K562 (cell line): ENCODE data around the gene IDH2. TPM values are rescaled to one million over a fixed set of nuclear protein-coding genes. Genes with fewer than 3 reads are reported as not detected.
A peak's percentile ranks its signal among the peaks of the same experiment; 100 is the strongest.

ENCODE experiments used
- ATAC-seq: fragments of 200-7000 bp; cut with Tn5 transposase; 3 replicates; pipeline ENCODE4 v1.9.1; 2020; ENCODE audit warnings: moderate library complexity
- BruUV-seq: library from RNA; stranded (reverse); fragments of 400-500 nt; replicated peaks from 2 replicates; lab custom pipeline; 2021; lab: Mats Ljungman, UMichigan
- CTCF ChIA-PET: fragments of 300-600 bp; formaldehyde crosslinking; extraction: SDS; loops from one replicate; lab custom pipeline; 2021; ENCODE audit warnings: low intra/inter-chr PET ratio; lab: Yijun Ruan, JAX
- POLR2A ChIA-PET: fragments of 300-600, 350-650 bp; sonication (Branson Sonifier 250); formaldehyde crosslinking; extraction: SDS; loops from one replicate; lab custom pipeline; 2021; ENCODE audit warnings: antibody characterized with exemption, inconsistent platforms; lab: Yijun Ruan, JAX
- DNase-seq, 4 experiments: peaks; one replicate each; pipeline versions ENCODE4 v3.0.0 to v3.0.0-alpha.2; 2011 to 2018; ENCODE audit warnings: low spot score in 3 of 4, mixed read lengths in 3 of 4; ENCODE audit errors: extremely low read depth in 1 of 4
- FAIRE-seq: peaks from 2 replicates; lab custom pipeline; 2011; peaks lifted over from hg19 to GRCh38; lab: Jason Lieb, UNC
- H2AFZ ChIP-seq: 2 replicates; pipeline ENCODE4 v1.6.0; 2011; ENCODE audit warnings: low read depth, low read length, control low read depth, inconsistent platforms
- H3K27ac ChIP-seq: fragments of 200-600 bp; 3 replicates; pipeline ENCODE4 v1.8.0; 2011; ENCODE audit warnings: low read depth, mild to moderate bottlenecking, control low read depth, inconsistent platforms, low read length, moderate library complexity, mixed read lengths; ENCODE audit errors: extremely low read depth
- H3K27me3 ChIP-seq, 2 experiments: fragments of 300-600 bp in 1 of 2; 2 replicates in 1 of 2; 3 replicates in 1 of 2; pipeline versions ENCODE4 v1.6.0 to v1.8.0; 2011; ENCODE audit warnings: inconsistent platforms in 2 of 2, low read length in 2 of 2, mild to moderate bottlenecking in 1 of 2, mixed read lengths in 1 of 2, moderate library complexity in 1 of 2; ENCODE audit not compliant: control insufficient read depth in 2 of 2, insufficient read depth in 2 of 2
- H3K36me3 ChIP-seq: fragments of 300-600 bp; 3 replicates; pipeline ENCODE4 v1.8.0; 2011; ENCODE audit warnings: mild to moderate bottlenecking, low read length, inconsistent platforms; ENCODE audit not compliant: control insufficient read depth, insufficient read depth
- H3K4me1 ChIP-seq, 2 experiments: fragments of 200-600 bp in 1 of 2; replicated peaks in 1 of 2; 2 replicates in 1 of 2; 3 replicates in 1 of 2; pipeline versions ENCODE4 v1.5.1 to v1.8.0; 2011; ENCODE audit warnings: inconsistent platforms in 2 of 2, low read length in 2 of 2, mild to moderate bottlenecking in 1 of 2, mixed read lengths in 1 of 2, moderate library complexity in 1 of 2; ENCODE audit not compliant: control insufficient read depth in 2 of 2, insufficient read depth in 2 of 2
- H3K4me2 ChIP-seq: 2 replicates; pipeline ENCODE4 v1.6.1; 2011; ENCODE audit warnings: low read length, control low read depth, inconsistent platforms, mixed read lengths; ENCODE audit not compliant: insufficient read depth
- H3K4me3 ChIP-seq: fragments of 200-600 bp; sonication (generic), shearing (Covaris generic); 2 replicates; pipeline ENCODE4 v1.5.1; 2016; ENCODE audit warnings: control low read depth, inconsistent platforms
- H3K79me2 ChIP-seq: fragments of 200-600 bp; 3 replicates; pipeline ENCODE4 v1.8.0; 2011; ENCODE audit warnings: low read length, inconsistent platforms; ENCODE audit not compliant: control insufficient read depth, insufficient read depth
- H3K9ac ChIP-seq, 2 experiments: 2 replicates each; pipeline versions ENCODE4 v1.6.0 to v1.6.1; 2011; ENCODE audit warnings: low read depth in 2 of 2, low read length in 2 of 2, control low read depth in 1 of 2, inconsistent platforms in 1 of 2, mild to moderate bottlenecking in 1 of 2, mixed read lengths in 1 of 2; ENCODE audit not compliant: insufficient read depth in 1 of 2
- H3K9me1 ChIP-seq: one replicate; pipeline ENCODE4 v1.6.0; 2011; ENCODE audit warnings: inconsistent platforms, mild to moderate bottlenecking, low read length, moderate library complexity; ENCODE audit not compliant: control insufficient read depth, insufficient read depth
- H3K9me3 ChIP-seq: replicated peaks from 2 replicates; pipeline ENCODE4 v1.5.1; 2011; ENCODE audit warnings: low read depth, low read length, inconsistent platforms; ENCODE audit not compliant: control insufficient read depth, insufficient read depth
- H4K20me1 ChIP-seq: replicated peaks from 2 replicates; pipeline ENCODE4 v1.6.1; 2011; ENCODE audit warnings: low read length, inconsistent platforms, mixed read lengths; ENCODE audit not compliant: control insufficient read depth, insufficient read depth
- FOXA3 ChIP-seq, 2 experiments: fragments of 450-650 bp in 1 of 2; sonication (generic) in 1 of 2; formaldehyde crosslinking; IDR thresholded peaks in 1 of 2; conservative IDR thresholded peaks in 1 of 2; 2 replicates each; pipeline versions ENCODE4 v1.4.0 to v1.8.0; 2020 to 2022; ENCODE audit warnings: mild to moderate bottlenecking in 2 of 2, missing genetic modification reagents in 1 of 2
- GABPB1 ChIP-seq: sonication (generic); formaldehyde crosslinking; IDR thresholded peaks from 2 replicates; pipeline ENCODE4 v1.8.0; 2022; ENCODE audit warnings: mild to moderate bottlenecking, missing genetic modification reagents
- SMARCC2 ChIP-seq: fragments of 450-650 bp; IDR thresholded peaks from 2 replicates; pipeline ENCODE4 v1.6.1; 2017; ENCODE audit warnings: antibody characterized with exemption, moderate library complexity, mild to moderate bottlenecking, low read depth
- ZNF583 ChIP-seq: fragments of 250-450 bp; sonication (Bioruptor Pico); IDR thresholded peaks from 2 replicates; pipeline ENCODE4 v1.4.0; 2020
- WGBS: fragments of 100-300 bp; shearing (Covaris generic); methylation state at CpG from one replicate; pipeline ENCODE4 v1.1.6; 2016; ENCODE audit warnings: low coverage, mixed read lengths; ENCODE audit not compliant: insufficient coverage; ENCODE audit errors: missing lambda C conversion rate; 5-methylcytosine and 5-hydroxymethylcytosine counted together
- in situ Hi-C: fragments of 300-500 bp; cut with MboI; formaldehyde crosslinking; loops from 4 replicates; pipeline ENCODE4 v1.15.0; 2018; ENCODE audit warnings: inconsistent platforms, mixed read lengths
- intact Hi-C: fragments of 100-400 bp; cut with micrococcal nuclease; formaldehyde crosslinking; loops from 2 replicates; pipeline ENCODE4 v1.14.2; 2022
- polyA plus RNA-seq, 8 experiments: library from polyadenylated mRNA; depleted of rRNA in 4 of 8; stranded (reverse) in 5 of 8; unstranded in 3 of 8; fragments of >200 nt; fragmentation: Nextera tagmentation in 2 of 8; fragmentation: Illumina TruSeq in 1 of 8; extraction: Ambion mirVana in 2 of 8; extraction: Trizol in 1 of 8; gene quantifications; 2 replicates each; pipeline versions ENCODE4 v1.2.1 to v1.2.3, GENCODE V29; 2011 to 2014; ENCODE audit warnings: inconsistent platforms in 1 of 8, missing spikeins in 1 of 8
- total RNA-seq, 7 experiments: library from RNA; depleted of rRNA in 6 of 7; stranded (reverse); fragments of >200 nt in 6 of 7; fragmentation: Illumina TruSeq in 2 of 7; extraction: Trizol in 2 of 7; gene quantifications; 2 replicates each; pipeline versions ENCODE4 v1.2.1 to v1.2.3, GENCODE V29; 2011 to 2021; ENCODE audit warnings: low replicate concordance in 1 of 7
- TF ChIP-seq, protein P1 (sequence below): fragments of 250-450 bp; sonication (Bioruptor Pico); IDR thresholded peaks from 2 replicates; pipeline ENCODE4 v1.4.0; 2020
- TF ChIP-seq, protein P2 (sequence below): sonication (generic); formaldehyde crosslinking; IDR thresholded peaks from 2 replicates; pipeline ENCODE4 v1.8.0; 2022; ENCODE audit warnings: missing genetic modification reagents, mild to moderate bottlenecking, moderate library complexity, borderline replicate concordance
- TF ChIP-seq, protein P3 (sequence below), 2 experiments: fragments of 450-650 bp; IDR thresholded peaks; 2 replicates each; pipeline ENCODE4 v1.6.1; 2016
- TF ChIP-seq, protein P4 (sequence below): fragments of 450-650 bp; conservative IDR thresholded peaks from 2 replicates; pipeline ENCODE4 v1.6.1; 2016; ENCODE audit warnings: missing genetic modification characterization, low read depth, mild to moderate bottlenecking, missing compliant biosample characterization, moderate library complexity
- TF ChIP-seq, protein P5 (sequence below): fragments of 450-650 bp; IDR thresholded peaks from 2 replicates; pipeline ENCODE4 v1.6.1; 2018; ENCODE audit not compliant: partially characterized antibody

IDH2 gene
- total and polyA plus RNA-seq, 9 of the 15 experiments (the other 6 are each of a cell fraction or from before 2014, with no cell fraction given) = 0.70 to 99.9 (median 59.2) TPM

DNA sequence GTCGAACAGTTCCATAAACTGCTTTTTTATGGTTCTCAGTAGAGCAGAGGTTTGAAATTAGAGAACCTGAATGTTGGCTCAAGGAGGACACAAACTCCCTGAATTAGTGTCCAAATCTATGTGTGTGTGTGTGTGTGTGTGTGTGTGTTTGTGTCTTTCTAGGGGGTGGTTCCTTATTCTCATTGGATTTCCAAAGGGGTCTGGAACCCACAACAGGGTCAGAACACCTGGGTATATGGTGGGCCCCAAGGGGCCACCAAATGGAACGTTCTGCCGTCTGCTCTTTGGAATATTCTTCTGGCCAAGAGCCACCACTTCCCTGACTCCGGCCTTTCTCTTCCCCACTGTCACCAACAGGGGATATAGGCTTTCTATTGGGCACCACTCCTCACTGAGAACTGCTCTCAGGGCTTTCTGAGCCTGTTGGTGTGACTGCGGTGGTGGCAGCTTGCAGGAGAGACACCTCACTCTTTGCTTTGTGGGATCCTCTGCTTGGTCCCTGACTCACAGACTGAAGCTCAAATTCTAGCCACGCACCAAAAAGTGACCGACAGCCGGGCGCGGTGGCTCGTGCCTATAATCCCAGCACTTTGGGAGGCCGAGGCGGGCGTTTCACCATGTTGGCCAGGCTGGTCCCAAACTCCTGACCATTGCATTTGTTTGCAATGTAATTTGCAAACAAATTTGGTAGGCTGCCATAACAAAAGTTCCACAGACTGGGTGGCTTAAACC, 47.5 kb upstream of the IDH2 start:
- no TSS peak for BruUV-seq
- ChIA-PET CTCF (no interaction called here), POLR2A (interaction anchor here (0.5 to 1.7 kb wide), 4 partner anchors 12 to 802 kb away, joined by 3 to 6 read pairs (median 4); no protein-coding TSS in a partner anchor)
- ATAC-seq (peak; percentile 33), DNase-seq (no peak), FAIRE-seq (no peak)
- peak overlapping the region; percentile 81 for H3K4me2 ChIP-seq
- H3K9me3 ChIP-seq = no peaks in the 10 kb centered on the region
- no peaks in the 10 kb centered on the region for H3K27me3 ChIP-seq
- H3K4me1 ChIP-seq = peaks cover 13 to 25% of the 10 kb centered on the region in 2 experiments
- intact Hi-C loops (no loop called here), in situ Hi-C loops (loop anchor here (5.0 kb wide), 1 partner anchor 118 kb away; the partner anchor contains the start of gene NGRN)
- no peak overlapping the region for H3K4me3 ChIP-seq
- peak overlapping the region; percentile 100 for H2AFZ ChIP-seq
- no peaks in the 10 kb centered on the region for H4K20me1 ChIP-seq
- H3K9ac ChIP-seq = peak overlapping the region; percentile 7 to 64
- H3K9me1 ChIP-seq = no peaks in the 10 kb centered on the region
- no peaks in the 10 kb centered on the region for H3K79me2 ChIP-seq
- H3K36me3 ChIP-seq = no peaks in the 10 kb centered on the region
- WGBS = 82% methylated on average over 14 of the region's 14 CpGs
- H3K27ac ChIP-seq = peak overlapping the region; percentile 84
- TF ChIP-seq, protein P1, sequence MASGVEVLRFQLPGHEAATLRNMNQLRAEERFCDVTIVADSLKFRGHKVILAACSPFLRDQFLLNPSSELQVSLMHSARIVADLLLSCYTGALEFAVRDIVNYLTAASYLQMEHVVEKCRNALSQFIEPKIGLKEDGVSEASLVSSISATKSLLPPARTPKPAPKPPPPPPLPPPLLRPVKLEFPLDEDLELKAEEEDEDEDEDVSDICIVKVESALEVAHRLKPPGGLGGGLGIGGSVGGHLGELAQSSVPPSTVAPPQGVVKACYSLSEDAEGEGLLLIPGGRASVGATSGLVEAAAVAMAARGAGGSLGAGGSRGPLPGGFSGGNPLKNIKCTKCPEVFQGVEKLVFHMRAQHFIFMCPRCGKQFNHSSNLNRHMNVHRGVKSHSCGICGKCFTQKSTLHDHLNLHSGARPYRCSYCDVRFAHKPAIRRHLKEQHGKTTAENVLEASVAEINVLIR = no peak
- TF ChIP-seq FOXA3 (CRISPR knock-in tag; conservative IDR thresholded peaks at IDR 0.05 in 1 of 2, IDR thresholded peaks at IDR 0.05 in 1 of 2) = 0 out of 4 replicates have a peak, but pooled peaks of 1 of the 2 experiments have one; percentile 21
- TF ChIP-seq ZNF583 (CRISPR knock-in tag) = no peak
- TF ChIP-seq, protein P2, sequence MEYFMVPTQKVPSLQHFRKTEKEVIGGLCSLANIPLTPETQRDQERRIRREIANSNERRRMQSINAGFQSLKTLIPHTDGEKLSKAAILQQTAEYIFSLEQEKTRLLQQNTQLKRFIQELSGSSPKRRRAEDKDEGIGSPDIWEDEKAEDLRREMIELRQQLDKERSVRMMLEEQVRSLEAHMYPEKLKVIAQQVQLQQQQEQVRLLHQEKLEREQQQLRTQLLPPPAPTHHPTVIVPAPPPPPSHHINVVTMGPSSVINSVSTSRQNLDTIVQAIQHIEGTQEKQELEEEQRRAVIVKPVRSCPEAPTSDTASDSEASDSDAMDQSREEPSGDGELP (CRISPR knock-in tag) = no peak
- TF ChIP-seq, protein P3, sequence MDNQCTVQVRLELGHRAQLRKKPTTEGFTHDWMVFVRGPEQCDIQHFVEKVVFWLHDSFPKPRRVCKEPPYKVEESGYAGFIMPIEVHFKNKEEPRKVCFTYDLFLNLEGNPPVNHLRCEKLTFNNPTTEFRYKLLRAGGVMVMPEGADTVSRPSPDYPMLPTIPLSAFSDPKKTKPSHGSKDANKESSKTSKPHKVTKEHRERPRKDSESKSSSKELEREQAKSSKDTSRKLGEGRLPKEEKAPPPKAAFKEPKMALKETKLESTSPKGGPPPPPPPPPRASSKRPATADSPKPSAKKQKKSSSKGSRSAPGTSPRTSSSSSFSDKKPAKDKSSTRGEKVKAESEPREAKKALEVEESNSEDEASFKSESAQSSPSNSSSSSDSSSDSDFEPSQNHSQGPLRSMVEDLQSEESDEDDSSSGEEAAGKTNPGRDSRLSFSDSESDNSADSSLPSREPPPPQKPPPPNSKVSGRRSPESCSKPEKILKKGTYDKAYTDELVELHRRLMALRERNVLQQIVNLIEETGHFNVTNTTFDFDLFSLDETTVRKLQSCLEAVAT (IDR thresholded peaks at IDR 0.05) = peak in 1 of 2 experiments; percentile 72; a peak in 1 of 4 replicates
- TF ChIP-seq GABPB1 = 0 out of 2 replicates have a peak, but pooled peaks have one; percentile 7
- no peak for TF ChIP-seq SMARCC2
- TF ChIP-seq, protein P4, sequence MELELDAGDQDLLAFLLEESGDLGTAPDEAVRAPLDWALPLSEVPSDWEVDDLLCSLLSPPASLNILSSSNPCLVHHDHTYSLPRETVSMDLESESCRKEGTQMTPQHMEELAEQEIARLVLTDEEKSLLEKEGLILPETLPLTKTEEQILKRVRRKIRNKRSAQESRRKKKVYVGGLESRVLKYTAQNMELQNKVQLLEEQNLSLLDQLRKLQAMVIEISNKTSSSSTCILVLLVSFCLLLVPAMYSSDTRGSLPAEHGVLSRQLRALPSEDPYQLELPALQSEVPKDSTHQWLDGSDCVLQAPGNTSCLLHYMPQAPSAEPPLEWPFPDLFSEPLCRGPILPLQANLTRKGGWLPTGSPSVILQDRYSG (tag) = 0 out of 2 replicates have a peak, but pooled peaks have one; percentile 36
- TF ChIP-seq, protein P5, sequence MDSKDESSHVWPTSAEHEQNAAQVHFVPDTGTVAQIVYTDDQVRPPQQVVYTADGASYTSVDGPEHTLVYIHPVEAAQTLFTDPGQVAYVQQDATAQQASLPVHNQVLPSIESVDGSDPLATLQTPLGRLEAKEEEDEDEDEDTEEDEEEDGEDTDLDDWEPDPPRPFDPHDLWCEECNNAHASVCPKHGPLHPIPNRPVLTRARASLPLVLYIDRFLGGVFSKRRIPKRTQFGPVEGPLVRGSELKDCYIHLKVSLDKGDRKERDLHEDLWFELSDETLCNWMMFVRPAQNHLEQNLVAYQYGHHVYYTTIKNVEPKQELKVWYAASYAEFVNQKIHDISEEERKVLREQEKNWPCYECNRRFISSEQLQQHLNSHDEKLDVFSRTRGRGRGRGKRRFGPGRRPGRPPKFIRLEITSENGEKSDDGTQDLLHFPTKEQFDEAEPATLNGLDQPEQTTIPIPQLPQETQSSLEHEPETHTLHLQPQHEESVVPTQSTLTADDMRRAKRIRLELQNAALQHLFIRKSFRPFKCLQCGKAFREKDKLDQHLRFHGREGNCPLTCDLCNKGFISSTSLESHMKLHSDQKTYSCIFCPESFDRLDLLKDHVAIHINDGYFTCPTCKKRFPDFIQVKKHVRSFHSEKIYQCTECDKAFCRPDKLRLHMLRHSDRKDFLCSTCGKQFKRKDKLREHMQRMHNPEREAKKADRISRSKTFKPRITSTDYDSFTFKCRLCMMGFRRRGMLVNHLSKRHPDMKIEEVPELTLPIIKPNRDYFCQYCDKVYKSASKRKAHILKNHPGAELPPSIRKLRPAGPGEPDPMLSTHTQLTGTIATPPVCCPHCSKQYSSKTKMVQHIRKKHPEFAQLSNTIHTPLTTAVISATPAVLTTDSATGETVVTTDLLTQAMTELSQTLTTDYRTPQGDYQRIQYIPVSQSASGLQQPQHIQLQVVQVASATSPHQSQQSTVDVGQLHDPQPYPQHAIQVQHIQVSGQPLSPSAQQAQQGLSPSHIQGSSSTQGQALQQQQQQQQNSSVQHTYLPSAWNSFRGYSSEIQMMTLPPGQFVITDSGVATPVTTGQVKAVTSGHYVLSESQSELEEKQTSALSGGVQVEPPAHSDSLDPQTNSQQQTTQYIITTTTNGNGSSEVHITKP = peak; percentile 60
